Measurements from ENCODE around the gene QPCTL. TPM values are rescaled to one million over a fixed set of nuclear protein-coding genes. Genes with fewer than 3 reads are reported as not detected.
"Not testable (repeated sequence)": the region's sequence is repeated elsewhere in the genome, so short reads cannot be mapped to it uniquely, and the experiment has no call there.

The QPCTL gene
- total RNA-seq, 1 donor from 2014 or later = 11.9 TPM

DNA sequence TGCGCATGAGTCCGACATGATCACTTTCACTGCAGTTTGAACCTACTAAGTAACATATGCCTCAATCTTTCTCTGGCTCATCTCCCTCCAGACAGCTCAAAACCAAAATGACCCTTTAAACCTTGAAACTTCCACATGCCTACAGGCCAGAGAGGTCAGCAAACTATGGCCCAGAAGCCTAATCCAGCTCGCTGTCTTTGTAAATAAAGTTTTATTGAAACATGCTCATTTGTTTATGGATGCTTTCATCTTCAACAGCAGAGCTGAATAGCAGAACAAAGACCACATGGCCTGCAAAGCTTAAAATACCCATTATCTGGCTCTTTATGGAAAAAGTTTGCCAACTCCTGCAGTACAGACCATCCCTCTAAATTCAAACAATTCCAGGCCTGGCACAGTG lies 22.7 kb downstream of the QPCTL start:
- no peak for DNase-seq (ENCODE audit: low spot score)
- no peak for TF ChIP-seq CTCF (IDR thresholded peaks at IDR 0.05)
- H3K36me3 Mint-ChIP-seq (ENCODE audit: low read depth) = peaks cover 7% of the 10 kb centered on the region
- no peaks in the 10 kb centered on the region for H3K27me3 Mint-ChIP-seq (ENCODE audit: low read depth)
- H3K9me3 Mint-ChIP-seq (ENCODE audit: low read depth) = no peaks in the 10 kb centered on the region
- peaks cover 39% of the 10 kb centered on the region for H3K4me1 Mint-ChIP-seq (ENCODE audit: low read depth)
- no peak overlapping the region for H3K27ac Mint-ChIP-seq (ENCODE audit: unreplicated experiment)
- H3K4me3 Mint-ChIP-seq (ENCODE audit: unreplicated experiment) = no peak overlapping the region

GRCh38 chr19:45716359-45717130 lies 24.1 kb downstream of the QPCTL start:
- no peak for TF ChIP-seq CTCF (IDR thresholded peaks at IDR 0.05)
- H3K27ac Mint-ChIP-seq (ENCODE audit: unreplicated experiment) = peak overlapping the region; percentile 97
- H3K36me3 Mint-ChIP-seq (ENCODE audit: low read depth) = peaks cover 4% of the 10 kb centered on the region
- peaks cover 35% of the 10 kb centered on the region for H3K4me1 Mint-ChIP-seq (ENCODE audit: low read depth)
- no peak for DNase-seq (ENCODE audit: low spot score)
- no peaks in the 10 kb centered on the region for H3K9me3 Mint-ChIP-seq (ENCODE audit: low read depth)
- no peaks in the 10 kb centered on the region for H3K27me3 Mint-ChIP-seq (ENCODE audit: low read depth)
- peak overlapping the region; percentile 99 for H3K4me3 Mint-ChIP-seq (ENCODE audit: unreplicated experiment)

- DNase-seq (ENCODE audit: low spot score) = peak; percentile 99
- Mint-ChIP-seq H3K9me3 (ENCODE audit: low read depth) (no peaks in the 10 kb centered on the region), H3K27me3 (ENCODE audit: low read depth) (no peaks in the 10 kb centered on the region), H3K4me1 (ENCODE audit: low read depth) (peaks cover 41% of the 10 kb centered on the region), H3K4me3 (ENCODE audit: unreplicated experiment) (peak overlapping the region; percentile 99), H3K27ac (ENCODE audit: unreplicated experiment) (peak overlapping the region; percentile 97), H3K36me3 (ENCODE audit: low read depth) (peaks cover 2% of the 10 kb centered on the region)
- TF ChIP-seq CTCF (IDR thresholded peaks at IDR 0.05) = peak; percentile 54
Observed at GRCh38 chr19:45717131-45717982, 24.9 kb downstream of the QPCTL start.

DNA sequence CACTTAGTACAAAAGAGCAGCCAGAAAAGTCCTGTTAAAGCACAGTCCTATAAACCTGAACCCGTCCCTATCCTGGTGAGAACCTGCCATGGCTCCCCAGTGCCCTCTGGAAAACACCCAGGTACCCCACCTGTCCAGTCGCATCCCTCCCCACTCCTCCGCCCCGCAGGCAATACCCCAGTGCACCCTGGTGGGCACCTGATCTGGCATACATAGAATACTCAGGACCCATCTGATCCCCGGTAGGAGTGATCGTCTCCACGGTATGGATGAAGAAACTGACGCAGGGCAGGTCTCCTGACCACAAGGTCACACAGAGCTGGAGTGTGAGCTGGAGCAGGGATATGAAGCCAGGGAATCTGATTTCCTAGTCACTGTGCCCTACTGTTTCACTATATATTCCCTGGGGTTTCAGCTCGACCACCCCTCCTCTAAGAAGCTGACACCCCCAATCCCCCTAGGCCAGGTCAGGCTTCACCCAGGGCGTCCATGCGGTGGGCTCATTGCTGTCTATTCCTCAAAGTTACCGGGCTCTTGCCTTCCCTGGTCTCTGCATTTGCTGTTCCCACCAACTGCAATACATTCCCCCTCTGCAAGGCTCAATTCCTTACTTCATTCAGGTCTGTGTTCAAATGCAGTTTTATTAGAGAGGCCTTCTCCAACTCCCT lies 25.7 kb downstream of the QPCTL start:
- no peaks in the 10 kb centered on the region for H3K9me3 Mint-ChIP-seq (ENCODE audit: low read depth)
- no peak for DNase-seq (ENCODE audit: low spot score)
- peak overlapping the region; percentile 99 for H3K4me3 Mint-ChIP-seq (ENCODE audit: unreplicated experiment)
- no peak for TF ChIP-seq CTCF (IDR thresholded peaks at IDR 0.05)
- H3K27ac Mint-ChIP-seq (ENCODE audit: unreplicated experiment) = peak overlapping the region; percentile 97
- no peaks in the 10 kb centered on the region for H3K27me3 Mint-ChIP-seq (ENCODE audit: low read depth)
- peaks cover 42% of the 10 kb centered on the region for H3K4me1 Mint-ChIP-seq (ENCODE audit: low read depth)
- H3K36me3 Mint-ChIP-seq (ENCODE audit: low read depth) = peaks cover 2% of the 10 kb centered on the region

DNA sequence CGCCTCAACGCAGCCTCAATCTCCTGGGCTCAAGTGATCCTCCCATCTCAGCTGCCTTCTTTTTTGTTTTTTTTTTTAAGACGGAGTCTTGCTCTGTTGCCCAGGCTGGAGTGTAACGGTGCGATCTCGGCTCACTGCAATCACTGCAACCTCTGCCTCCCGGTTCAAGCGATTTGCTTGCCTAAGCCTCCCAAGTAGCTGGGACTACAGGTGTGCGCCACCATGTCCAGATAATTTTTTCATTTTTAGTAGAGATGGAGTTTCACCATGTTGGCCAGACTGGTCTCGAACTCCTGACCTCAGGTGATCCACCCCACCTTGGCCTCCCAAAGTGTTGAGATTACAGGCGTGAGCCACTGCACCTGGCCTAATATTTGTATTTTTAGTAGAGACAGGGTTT lies 27.6 kb downstream of the QPCTL start:
- not testable (repeated sequence) for H3K36me3 Mint-ChIP-seq (ENCODE audit: low read depth); DNase-seq (ENCODE audit: low spot score); H3K9me3 Mint-ChIP-seq (ENCODE audit: low read depth)

DNA sequence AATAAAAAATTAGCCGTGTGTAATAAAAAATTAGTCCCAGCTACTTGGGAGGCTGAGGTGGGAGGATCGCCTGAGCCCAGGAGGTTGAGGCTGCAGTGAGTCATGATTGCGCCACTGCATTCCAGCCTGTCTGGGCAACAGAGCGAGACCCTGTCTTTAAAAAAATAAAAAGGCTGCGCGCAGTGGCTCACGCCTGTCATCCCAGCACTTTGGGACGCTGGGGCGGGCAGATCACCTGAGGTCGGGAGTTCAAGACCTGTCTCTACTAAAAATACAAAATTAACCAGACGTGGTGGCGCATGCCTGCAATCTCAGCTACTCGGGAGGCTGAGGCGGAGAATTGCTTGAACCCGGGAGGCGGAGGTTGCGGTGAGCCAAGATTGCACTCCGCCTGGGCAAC lies 36.2 kb downstream of the QPCTL start:
- H3K27me3 Mint-ChIP-seq (ENCODE audit: low read depth); H3K9me3 Mint-ChIP-seq (ENCODE audit: low read depth); H3K27ac Mint-ChIP-seq (ENCODE audit: unreplicated experiment); DNase-seq (ENCODE audit: low spot score); H3K36me3 Mint-ChIP-seq (ENCODE audit: low read depth); H3K4me3 Mint-ChIP-seq (ENCODE audit: unreplicated experiment): not testable (repeated sequence)
- peaks cover 26% of the 10 kb centered on the region for H3K4me1 Mint-ChIP-seq (ENCODE audit: low read depth)

More for the DNA sequence above, 27.6 kb downstream of the QPCTL start:
- peaks cover 52% of the 10 kb centered on the region for H3K4me1 Mint-ChIP-seq (ENCODE audit: low read depth)
- H3K27ac Mint-ChIP-seq (ENCODE audit: unreplicated experiment); H3K27me3 Mint-ChIP-seq (ENCODE audit: low read depth); H3K4me3 Mint-ChIP-seq (ENCODE audit: unreplicated experiment): not testable (repeated sequence)
